Prostate gland (tissue), 2 donors: ENCODE data around the gene AKR1A1. TPM values are rescaled to one million over a fixed set of nuclear protein-coding genes. Genes with fewer than 3 reads are reported as not detected.

Source experiments
- DNase-seq: peaks from one replicate; pipeline ENCODE4 v3.0.0-alpha.2; 2019; ENCODE audit warnings: low spot score
- H3K27ac ChIP-seq, 2 donors: fragments of 200-600 bp; sonication (generic); 2 replicates each; pipeline ENCODE4 v1.5.1; 2017 to 2019
- H3K27me3 ChIP-seq: fragments of 200-600 bp; sonication (generic); replicated peaks from 2 replicates; pipeline ENCODE4 v1.5.1; 2019; ENCODE audit not compliant: insufficient read depth
- H3K36me3 ChIP-seq, 2 donors: fragments of 200-600 bp; sonication (generic); 1 replicate in 1 of 2; 2 replicates in 1 of 2; pipeline versions ENCODE4 v1.5.1 to v1.8.1; 2017 to 2019
- H3K4me1 ChIP-seq: fragments of 200-600 bp; sonication (generic); replicated peaks from 2 replicates; pipeline ENCODE4 v1.5.1; 2019
- H3K4me3 ChIP-seq, 2 donors: fragments of 200-600 bp; sonication (generic); 2 replicates each; pipeline ENCODE4 v1.5.1; 2017 to 2019
- H3K9me3 ChIP-seq: fragments of 200-600 bp; sonication (generic); 2 replicates; pipeline ENCODE4 v1.5.1; 2017
- POLR2A ChIP-seq: fragments of 450-650 bp; IDR thresholded peaks from one replicate; pipeline ENCODE4 v1.6.1; 2016; ENCODE audit warnings: antibody characterized with exemption, mild to moderate bottlenecking
- POLR2AphosphoS5 ChIP-seq: sonication (generic); formaldehyde crosslinking; IDR thresholded peaks from one replicate; pipeline ENCODE4 v1.6.1; 2017; ENCODE audit warnings: antibody characterized with exemption
- WGBS: methylation state at CpG from one replicate; pipeline ENCODE4 v1.1.5; 2018; 5-methylcytosine and 5-hydroxymethylcytosine counted together
- intact Hi-C: fragments of 100-400 bp; cut with DNase I; formaldehyde crosslinking; loops from one replicate; pipeline ENCODE4 v1.14.2; 2022
- total RNA-seq, 2 donors: library from RNA; depleted of rRNA; stranded (reverse); fragments of >200 nt; gene quantifications; one replicate each; pipeline ENCODE4 v1.1.0, GENCODE V29; 2016
- TF ChIP-seq, protein P1 (sequence below), 4 experiments: fragments of 200-600 bp in 2 of 4; fragments of 450-650 bp in 2 of 4; sonication (generic) in 2 of 4; IDR thresholded peaks; 1 replicate in 3 of 4; 2 replicates in 1 of 4; pipeline ENCODE4 v1.5.1; 2016 to 2019; ENCODE audit warnings: antibody characterized with exemption in 4 of 4, mild to moderate bottlenecking in 2 of 4, moderate library complexity in 2 of 4

Gene AKR1A1
- total RNA-seq, 2 donors from 2014 or later: 49.7 to 132 TPM

DNA sequence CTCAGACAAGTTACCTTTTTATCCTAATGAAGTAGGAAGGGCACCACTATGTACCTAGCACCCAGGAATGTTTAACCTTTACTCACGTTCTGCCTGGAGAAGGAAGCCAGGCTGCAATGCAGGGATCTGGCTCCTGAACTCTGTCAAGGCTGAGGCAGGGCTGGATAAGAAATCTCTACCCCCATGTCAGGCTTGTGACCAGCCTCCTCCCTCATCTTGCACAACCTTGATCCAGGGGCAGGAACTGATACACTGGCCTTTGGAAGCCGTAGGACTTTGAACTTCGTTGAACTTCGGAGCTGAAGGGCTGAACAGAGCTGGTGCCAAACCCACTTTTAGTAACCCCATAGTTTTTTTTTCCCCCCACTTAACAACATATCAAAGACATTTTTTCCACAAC, 8.0 kb upstream of the AKR1A1 start:
- DNase-seq: no peak
- Histone ChIP-seq H3K9me3 (no peaks in the 10 kb centered on the region), H3K36me3 (no peaks in the 10 kb centered on the region), H3K27ac (no peak overlapping the region), H3K27me3 (no peaks in the 10 kb centered on the region), H3K4me3 (no peak overlapping the region), H3K4me1 (no peaks in the 10 kb centered on the region)
- WGBS: 73% methylated on average over 3 of the region's 4 CpGs
- intact Hi-C loops: no loop called here
- TF ChIP-seq POLR2A (no peak), POLR2AphosphoS5 (no peak)
- TF ChIP-seq, protein P1, sequence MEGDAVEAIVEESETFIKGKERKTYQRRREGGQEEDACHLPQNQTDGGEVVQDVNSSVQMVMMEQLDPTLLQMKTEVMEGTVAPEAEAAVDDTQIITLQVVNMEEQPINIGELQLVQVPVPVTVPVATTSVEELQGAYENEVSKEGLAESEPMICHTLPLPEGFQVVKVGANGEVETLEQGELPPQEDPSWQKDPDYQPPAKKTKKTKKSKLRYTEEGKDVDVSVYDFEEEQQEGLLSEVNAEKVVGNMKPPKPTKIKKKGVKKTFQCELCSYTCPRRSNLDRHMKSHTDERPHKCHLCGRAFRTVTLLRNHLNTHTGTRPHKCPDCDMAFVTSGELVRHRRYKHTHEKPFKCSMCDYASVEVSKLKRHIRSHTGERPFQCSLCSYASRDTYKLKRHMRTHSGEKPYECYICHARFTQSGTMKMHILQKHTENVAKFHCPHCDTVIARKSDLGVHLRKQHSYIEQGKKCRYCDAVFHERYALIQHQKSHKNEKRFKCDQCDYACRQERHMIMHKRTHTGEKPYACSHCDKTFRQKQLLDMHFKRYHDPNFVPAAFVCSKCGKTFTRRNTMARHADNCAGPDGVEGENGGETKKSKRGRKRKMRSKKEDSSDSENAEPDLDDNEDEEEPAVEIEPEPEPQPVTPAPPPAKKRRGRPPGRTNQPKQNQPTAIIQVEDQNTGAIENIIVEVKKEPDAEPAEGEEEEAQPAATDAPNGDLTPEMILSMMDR (IDR thresholded peaks at IDR 0.05): no peak

DNA sequence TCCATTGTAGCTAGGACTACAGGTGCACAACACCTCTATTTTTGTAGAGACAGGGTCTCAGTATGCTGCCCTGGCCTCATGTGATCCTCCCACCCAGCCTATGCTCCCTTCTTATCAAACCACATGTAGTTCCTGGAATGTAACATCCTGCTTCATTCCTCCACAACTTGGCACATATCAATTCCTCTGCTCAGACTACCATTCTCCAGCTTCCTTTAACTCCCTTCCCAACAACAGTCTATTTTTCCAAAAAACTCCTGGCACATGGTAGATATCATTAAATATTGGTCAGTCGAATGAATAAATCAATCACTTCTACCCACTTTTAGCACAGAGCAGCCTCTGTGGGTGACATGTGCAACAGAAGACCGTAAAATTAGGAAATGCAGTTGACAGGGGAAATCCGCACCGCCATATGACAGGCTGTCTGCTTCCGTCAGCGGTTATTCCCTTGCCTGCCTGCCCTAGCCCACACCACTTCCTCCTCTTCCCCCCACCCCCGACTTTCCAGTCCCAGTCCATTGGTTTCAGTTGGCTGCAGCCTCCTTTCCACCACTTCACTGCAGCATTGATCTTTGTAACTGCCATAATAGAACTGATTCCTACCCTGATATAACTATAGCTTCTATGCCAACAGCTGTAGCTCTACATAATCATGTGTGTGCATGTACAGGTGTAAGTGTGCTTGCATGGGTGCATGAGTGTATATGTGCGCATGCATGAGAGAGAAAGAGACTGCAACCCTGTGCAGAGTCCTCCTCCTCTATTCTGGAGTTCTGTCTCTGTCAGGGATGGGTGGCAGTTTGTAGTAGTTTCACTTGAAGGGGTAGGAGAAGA, 6.8 kb upstream of the AKR1A1 start:
- Histone ChIP-seq H3K27me3 (no peaks in the 10 kb centered on the region), H3K4me1 (no peaks in the 10 kb centered on the region), H3K36me3 (no peaks in the 10 kb centered on the region), H3K27ac (no peak overlapping the region), H3K9me3 (no peaks in the 10 kb centered on the region), H3K4me3 (no peak overlapping the region)
- no peak for DNase-seq
- intact Hi-C loops: no loop called here
- WGBS: 46% methylated on average over 8 of the region's 8 CpGs
- no peak for TF ChIP-seq POLR2AphosphoS5
- TF ChIP-seq, protein P1 (IDR thresholded peaks at IDR 0.05): no peak

DNA sequence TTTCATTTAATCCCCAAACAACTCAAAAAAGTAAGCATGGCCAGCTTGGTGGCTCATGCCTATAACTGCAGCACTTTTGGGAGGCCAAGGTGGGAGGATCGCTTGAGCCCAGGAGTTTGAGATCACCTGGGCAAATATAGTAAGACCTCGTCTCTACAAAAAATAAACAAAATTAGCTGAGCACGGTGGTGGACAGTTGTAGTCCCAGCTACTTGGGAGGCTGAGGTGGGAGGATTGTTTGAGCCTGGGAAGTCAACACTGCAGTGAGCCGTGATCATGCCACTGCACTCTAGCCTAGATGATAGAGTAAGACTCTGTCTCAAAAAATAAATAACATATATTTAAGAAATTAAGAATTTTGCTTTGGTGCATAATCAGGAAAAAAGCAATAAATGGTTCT, 6.1 kb upstream of the AKR1A1 start:
- no peaks in the 10 kb centered on the region for H3K4me1 ChIP-seq
- TF ChIP-seq POLR2AphosphoS5: no peak
- intact Hi-C loops: no loop called here
- no peak for DNase-seq
- H3K9me3 ChIP-seq: no peaks in the 10 kb centered on the region
- no peak overlapping the region for H3K27ac ChIP-seq
- H3K36me3 ChIP-seq: no peaks in the 10 kb centered on the region
- H3K27me3 ChIP-seq: no peaks in the 10 kb centered on the region
- 79% methylated on average over 4 of the region's 4 CpGs for WGBS
- H3K4me3 ChIP-seq: no peak overlapping the region

DNA sequence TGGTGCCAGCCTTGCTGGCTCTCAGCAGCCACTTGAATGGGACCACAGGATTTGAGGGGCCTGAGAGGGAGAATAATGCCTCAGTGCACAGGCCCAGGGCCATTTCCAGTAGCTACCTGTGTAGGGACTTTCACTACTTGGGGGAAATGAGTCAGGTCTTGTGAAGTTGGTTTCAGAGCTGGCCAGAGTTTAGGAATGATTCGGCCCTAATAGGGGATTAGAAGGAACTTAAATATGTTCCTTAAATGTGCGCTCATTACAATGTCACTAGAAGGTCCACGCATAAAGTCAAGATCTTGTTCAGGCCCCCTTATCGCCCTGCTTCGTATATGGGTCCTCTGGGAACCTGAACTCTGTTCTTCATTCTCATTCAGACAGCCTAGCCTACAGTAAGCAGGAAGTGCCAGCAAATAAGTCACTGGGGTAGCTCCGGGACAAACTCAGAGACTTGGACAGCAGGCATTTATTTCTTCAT, 5.6 kb upstream of the AKR1A1 start:
- no peaks in the 10 kb centered on the region for H3K36me3 ChIP-seq
- DNase-seq: no peak
- H3K27me3 ChIP-seq: no peaks in the 10 kb centered on the region
- no peaks in the 10 kb centered on the region for H3K9me3 ChIP-seq
- intact Hi-C loops: no loop called here
- no peaks in the 10 kb centered on the region for H3K4me1 ChIP-seq
- TF ChIP-seq POLR2A: no peak
- TF ChIP-seq, protein P1 (IDR thresholded peaks at IDR 0.05): no peak
- TF ChIP-seq POLR2AphosphoS5: no peak
- H3K4me3 ChIP-seq: no peak overlapping the region
- no peak overlapping the region for H3K27ac ChIP-seq
- WGBS: 57% methylated on average over 6 of the region's 6 CpGs

DNA sequence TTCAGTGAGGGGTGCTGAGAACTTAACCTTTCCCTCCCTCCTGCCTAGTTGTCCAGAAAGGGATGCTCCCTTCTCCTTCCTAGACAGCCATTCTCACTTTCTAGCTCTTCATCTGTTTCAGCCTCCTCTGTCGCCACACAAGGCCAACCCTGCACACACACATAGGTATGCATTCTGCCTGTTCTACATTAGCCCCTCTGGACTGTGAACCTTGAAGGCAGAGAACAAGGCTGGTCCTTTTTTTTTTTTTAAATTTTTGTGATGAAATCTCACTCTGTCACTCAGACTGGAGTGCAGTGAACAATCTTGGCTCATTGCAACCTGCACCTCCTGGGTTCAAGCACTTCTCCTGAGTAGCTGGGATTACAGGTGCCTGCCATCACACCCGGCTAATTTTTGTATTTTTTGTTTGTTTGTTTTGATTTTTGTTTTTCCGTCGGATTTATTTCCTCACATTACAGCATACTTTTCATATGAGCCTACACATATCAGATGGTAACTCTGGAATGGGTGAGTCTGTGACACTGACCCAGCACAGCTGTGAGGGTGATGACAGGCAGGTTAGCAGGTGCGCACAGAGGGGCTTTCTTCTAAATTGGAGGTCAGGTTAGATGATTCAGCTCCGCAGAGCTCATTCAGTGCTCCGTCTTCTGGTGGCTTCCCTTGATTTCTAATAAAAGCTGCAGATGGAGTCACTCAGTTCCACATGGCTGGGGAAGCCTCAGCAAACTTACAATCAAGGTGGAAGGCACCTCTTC, 4.9 kb upstream of the AKR1A1 start:
- H3K4me1 ChIP-seq: no peaks in the 10 kb centered on the region
- H3K4me3 ChIP-seq: no peak overlapping the region
- no peaks in the 10 kb centered on the region for H3K9me3 ChIP-seq
- 88% methylated on average over 7 of the region's 7 CpGs for whole genome bisulfite sequencing
- DNase-seq: no peak
- H3K36me3 ChIP-seq: no peaks in the 10 kb centered on the region
- H3K27me3 ChIP-seq: no peaks in the 10 kb centered on the region
- TF ChIP-seq, protein P1 (IDR thresholded peaks at IDR 0.05): no peak
- no peak for TF ChIP-seq POLR2AphosphoS5
- no peak for TF ChIP-seq POLR2A
- intact Hi-C loops: no loop called here
- H3K27ac ChIP-seq: no peak overlapping the region
